NOMO-1 (cell line): ENCODE data around the gene CBFA2T2.
A peak's percentile ranks its signal among the peaks of the same experiment; 100 is the strongest.
"Not testable (repeated sequence)": the region's sequence is repeated elsewhere in the genome, so short reads cannot be mapped to it uniquely, and the experiment has no call there.

Experiments used
- DNase-seq, 2 experiments: peaks; one replicate each; lab custom pipeline; 2025; ENCODE audit not compliant: unreplicated experiment in 2 of 2; lab: John Stamatoyannopoulos, UW

Gene CBFA2T2

GRCh38 chr20:33490023-33490933, at the start of gene CBFA2T2:
Gene CBFA2T2, plus strand, starts transcription at chr20:33490096. Its CDS starts 172 bp downstream, at chr20:33490268.
- DNase-seq, result peak; percentile 39 to 65

- DNase-seq, result not testable (repeated sequence)
These were observed 49.3 kb upstream of the CBFA2T2 start for GRCh38 chr20:33440562-33440961.

- DNase-seq, result no peak
These were observed 48.5 kb upstream of the CBFA2T2 start for GRCh38 chr20:33441142-33441955.

- no peak for DNase-seq
These were observed 47.5 kb upstream of the CBFA2T2 start for GRCh38 chr20:33442136-33443005.

GRCh38 chr20:33443006-33443511, 46.8 kb upstream of the CBFA2T2 start:
- no peak for DNase-seq

- peak; percentile 63 to 85 for DNase-seq
These were observed 46.2 kb upstream of the CBFA2T2 start, which contains the start of gene SNTA1 for GRCh38 chr20:33443512-33444239. Gene SNTA1, minus strand, starts transcription at chr20:33443763. Its CDS starts 143 bp downstream, at chr20:33443620.

- no peak for DNase-seq
These were observed 44.9 kb upstream of the CBFA2T2 start for GRCh38 chr20:33444797-33445560.

GRCh38 chr20:33445881-33446625, 43.8 kb upstream of the CBFA2T2 start:
- DNase-seq, result no peak

- DNase-seq, result no peak
These were observed 39.0 kb upstream of the CBFA2T2 start for GRCh38 chr20:33450867-33451266.

- DNase-seq, result peak; percentile 49 to 80
These were observed 32.8 kb upstream of the CBFA2T2 start for GRCh38 chr20:33456916-33457642.

- DNase-seq, result no peak
These were observed 30.3 kb upstream of the CBFA2T2 start for GRCh38 chr20:33459599-33459998.

- no peak for DNase-seq
These were observed 29.2 kb upstream of the CBFA2T2 start for GRCh38 chr20:33460711-33461110.

- no peak for DNase-seq
These were observed 26.4 kb upstream of the CBFA2T2 start for GRCh38 chr20:33463332-33464101.

GRCh38 chr20:33464759-33465158, 25.1 kb upstream of the CBFA2T2 start:
- DNase-seq, result not testable (repeated sequence)

- DNase-seq, result no peak
These were observed 24.2 kb upstream of the CBFA2T2 start for GRCh38 chr20:33465481-33466302.

- peak in 1 of 2 experiments; percentile 14 for DNase-seq
These were observed 23.6 kb upstream of the CBFA2T2 start for GRCh38 chr20:33466303-33466646.
